HAP-1 (cell line): ENCODE measurements around the gene SFMBT1.
A peak's percentile ranks its signal among the peaks of the same experiment; 100 is the strongest.
"Not testable (repeated sequence)": the region's sequence is repeated elsewhere in the genome, so short reads cannot be mapped to it uniquely, and the experiment has no call there.

Source experiments
- DNase-seq, 2 experiments: peaks; one replicate each; pipeline ENCODE4 v3.0.0-alpha.2; 2016 to 2020; ENCODE audit warnings: low spot score in 2 of 2
- H3K27me3 ChIP-seq: fragments of 250-450 bp; sonication (Bioruptor Pico); 2 replicates; pipeline ENCODE4 v1.5.1; 2020; ENCODE audit warnings: low read depth, mild to moderate bottlenecking, moderate library complexity
- H3K36me3 ChIP-seq: fragments of 250-450 bp; sonication (Bioruptor Pico); replicated peaks from 2 replicates; pipeline ENCODE4 v1.5.1; 2020; ENCODE audit warnings: mild to moderate bottlenecking
- H3K4me1 ChIP-seq: fragments of 250-450 bp; sonication (Bioruptor Pico); 2 replicates; pipeline ENCODE4 v1.5.1; 2020; ENCODE audit warnings: mild to moderate bottlenecking
- H3K4me3 ChIP-seq: fragments of 250-450 bp; sonication (Bioruptor Pico); 2 replicates; pipeline ENCODE4 v1.5.1; 2020; ENCODE audit warnings: mild to moderate bottlenecking, moderate library complexity
- H3K9me3 ChIP-seq: fragments of 250-450 bp; sonication (Bioruptor Pico); 2 replicates; pipeline ENCODE4 v1.5.1; 2020; ENCODE audit warnings: mild to moderate bottlenecking, moderate library complexity
- in situ Hi-C: fragments of 300-500 bp; cut with MboI; formaldehyde crosslinking; loops from 3 replicates; pipeline ENCODE4 v1.14.3; 2020; ENCODE audit warnings: low sequenced_read_pairs, inconsistent platforms, mixed read lengths

Gene SFMBT1

DNA sequence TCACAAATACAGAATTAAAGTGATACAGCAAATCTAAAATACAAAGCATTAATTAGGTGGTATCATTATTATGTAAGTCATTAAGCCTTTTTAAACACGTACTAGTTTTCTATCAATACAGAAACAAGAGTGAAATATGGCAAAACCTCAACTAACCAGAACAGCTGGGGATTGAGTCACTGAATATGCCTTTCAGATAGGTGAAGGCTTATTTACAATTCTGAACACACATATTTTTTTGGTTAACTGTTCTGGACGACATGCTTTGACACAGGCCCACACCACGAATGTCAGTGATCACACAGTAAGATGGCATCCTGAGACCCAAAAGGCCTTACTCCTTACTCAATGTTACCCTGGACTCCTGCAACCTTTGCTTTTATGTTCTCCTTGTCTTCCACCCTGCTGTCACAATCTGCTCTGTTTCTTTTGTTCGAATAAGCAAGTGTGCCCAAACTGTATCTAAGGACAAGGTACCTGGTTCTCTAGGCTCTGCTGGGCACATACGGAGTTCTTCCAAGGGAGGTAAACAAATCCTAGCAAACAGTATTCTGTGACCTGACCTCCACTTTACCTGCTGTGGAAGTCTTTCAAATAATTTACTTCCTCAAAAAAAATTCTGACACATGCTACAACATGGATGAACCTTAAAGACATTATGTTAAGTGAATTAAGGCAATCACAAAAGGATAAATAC is 7.0 kb downstream of the SFMBT1 start:
- Histone ChIP-seq H3K36me3 (no peaks in the 10 kb centered on the region), H3K9me3 (no peaks in the 10 kb centered on the region), H3K4me1 (peaks cover 13% of the 10 kb centered on the region), H3K27me3 (no peaks in the 10 kb centered on the region), H3K4me3 (no peak overlapping the region)
- DNase-seq = no peak
- in situ Hi-C loops = no loop called here

DNA sequence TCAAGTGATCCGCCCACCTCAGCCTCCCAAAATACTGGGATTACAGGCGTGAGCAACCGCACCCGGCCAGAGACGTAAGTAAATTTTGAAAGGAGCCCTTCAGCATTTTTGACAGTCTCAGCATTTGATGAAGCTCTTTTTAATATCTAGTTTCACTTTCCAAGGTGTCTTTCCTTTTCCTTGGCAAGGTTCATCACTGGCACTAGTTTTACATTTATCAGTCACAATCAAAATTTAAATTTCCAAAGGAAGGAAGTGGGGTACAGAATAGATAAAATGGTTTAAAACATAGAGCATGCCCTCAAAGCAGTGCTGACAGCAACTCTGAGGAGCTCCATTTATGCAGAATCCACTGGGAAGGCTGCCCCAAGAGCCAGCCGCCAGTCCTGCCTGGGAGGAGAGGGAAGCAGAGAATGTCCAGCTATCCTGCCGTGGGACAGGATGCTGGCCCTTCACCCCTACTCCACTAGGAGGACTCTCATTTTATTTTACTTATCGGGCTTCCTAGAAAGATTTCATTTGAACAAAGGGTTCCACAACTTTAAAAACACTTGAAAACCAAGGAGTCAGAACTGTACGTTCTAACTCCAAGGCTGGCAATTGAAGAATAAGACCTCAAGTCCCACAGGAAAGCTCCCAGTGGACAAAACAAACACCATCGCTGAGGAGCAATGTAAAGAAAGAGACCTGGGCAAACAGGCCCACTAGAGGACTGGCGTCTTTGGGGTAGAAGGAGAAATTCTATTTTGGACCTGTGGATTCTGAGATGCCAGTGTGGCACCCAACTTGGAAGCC is 9.9 kb downstream of the SFMBT1 start:
- Histone ChIP-seq H3K36me3 (no peaks in the 10 kb centered on the region), H3K27me3 (no peaks in the 10 kb centered on the region), H3K4me1 (no peaks in the 10 kb centered on the region), H3K4me3 (no peak overlapping the region), H3K9me3 (no peaks in the 10 kb centered on the region)
- in situ Hi-C loops = no loop called here
- no peak for DNase-seq

DNA sequence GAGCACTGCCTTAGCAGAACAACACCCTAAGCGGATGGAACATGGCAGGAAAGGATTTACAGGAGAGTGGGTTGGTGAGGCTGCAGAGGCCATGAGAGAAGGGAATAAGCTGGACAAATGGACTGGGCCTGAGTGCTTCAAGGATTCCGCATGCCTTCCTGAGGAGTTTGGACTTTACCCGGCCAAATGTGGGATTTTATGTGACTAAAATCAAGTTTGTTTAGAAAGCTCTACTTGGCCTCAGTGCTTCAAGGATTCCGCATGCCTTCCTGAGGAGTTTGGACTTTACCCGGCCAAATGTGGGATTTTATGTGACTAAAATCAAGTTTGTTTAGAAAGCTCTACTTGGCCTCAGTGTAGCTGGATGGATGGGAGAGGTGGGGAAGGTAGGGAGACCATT is 10.9 kb downstream of the SFMBT1 start:
- H3K4me3 ChIP-seq, H3K9me3 ChIP-seq, in situ Hi-C loops, H3K4me1 ChIP-seq, H3K36me3 ChIP-seq, H3K27me3 ChIP-seq, DNase-seq: not testable (repeated sequence)

DNA sequence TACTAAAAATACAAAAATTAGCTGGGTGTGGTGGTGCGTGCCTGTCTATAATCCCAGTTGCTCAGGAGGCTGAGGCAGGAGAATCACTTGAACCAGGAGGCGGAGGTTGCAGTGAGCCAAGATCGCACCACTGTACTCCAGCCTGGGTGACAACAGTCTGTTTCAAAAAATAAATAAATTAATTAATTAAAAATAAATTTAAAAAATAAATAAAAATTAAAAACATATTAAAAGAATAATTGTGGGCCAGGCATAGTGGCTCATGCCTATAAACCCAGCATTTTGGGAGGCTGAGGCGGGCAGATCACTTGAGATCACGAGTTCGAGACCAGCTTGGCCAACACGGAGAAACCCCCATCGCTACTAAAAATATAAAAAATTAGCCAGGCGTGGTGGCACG is 11.5 kb downstream of the SFMBT1 start:
- DNase-seq, H3K36me3 ChIP-seq, H3K9me3 ChIP-seq, H3K4me3 ChIP-seq, H3K4me1 ChIP-seq, in situ Hi-C loops, H3K27me3 ChIP-seq: not testable (repeated sequence)

DNA sequence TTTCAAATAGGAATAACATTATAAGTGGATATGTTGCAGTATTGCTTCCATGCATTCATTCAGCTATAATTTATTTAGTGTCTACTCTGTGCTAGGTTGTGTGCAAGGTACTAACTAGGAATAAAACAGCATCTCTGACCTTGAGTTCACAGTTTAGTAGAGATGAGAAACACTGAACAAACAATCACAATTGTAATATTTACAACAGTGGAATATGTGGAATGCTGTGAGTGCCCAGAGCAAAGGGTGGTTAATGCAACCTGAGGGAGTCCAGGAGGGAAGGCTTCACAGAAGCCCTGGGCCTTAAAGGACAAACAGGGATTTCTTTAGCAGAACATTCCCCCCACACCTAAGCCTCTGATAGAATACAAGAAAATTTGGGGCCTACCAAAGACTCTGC is 13.3 kb downstream of the SFMBT1 start:
- Histone ChIP-seq H3K27me3 (no peaks in the 10 kb centered on the region), H3K9me3 (no peaks in the 10 kb centered on the region), H3K36me3 (no peaks in the 10 kb centered on the region), H3K4me3 (no peak overlapping the region), H3K4me1 (peaks cover 10% of the 10 kb centered on the region)
- in situ Hi-C loops = no loop called here
- DNase-seq = no peak

DNA sequence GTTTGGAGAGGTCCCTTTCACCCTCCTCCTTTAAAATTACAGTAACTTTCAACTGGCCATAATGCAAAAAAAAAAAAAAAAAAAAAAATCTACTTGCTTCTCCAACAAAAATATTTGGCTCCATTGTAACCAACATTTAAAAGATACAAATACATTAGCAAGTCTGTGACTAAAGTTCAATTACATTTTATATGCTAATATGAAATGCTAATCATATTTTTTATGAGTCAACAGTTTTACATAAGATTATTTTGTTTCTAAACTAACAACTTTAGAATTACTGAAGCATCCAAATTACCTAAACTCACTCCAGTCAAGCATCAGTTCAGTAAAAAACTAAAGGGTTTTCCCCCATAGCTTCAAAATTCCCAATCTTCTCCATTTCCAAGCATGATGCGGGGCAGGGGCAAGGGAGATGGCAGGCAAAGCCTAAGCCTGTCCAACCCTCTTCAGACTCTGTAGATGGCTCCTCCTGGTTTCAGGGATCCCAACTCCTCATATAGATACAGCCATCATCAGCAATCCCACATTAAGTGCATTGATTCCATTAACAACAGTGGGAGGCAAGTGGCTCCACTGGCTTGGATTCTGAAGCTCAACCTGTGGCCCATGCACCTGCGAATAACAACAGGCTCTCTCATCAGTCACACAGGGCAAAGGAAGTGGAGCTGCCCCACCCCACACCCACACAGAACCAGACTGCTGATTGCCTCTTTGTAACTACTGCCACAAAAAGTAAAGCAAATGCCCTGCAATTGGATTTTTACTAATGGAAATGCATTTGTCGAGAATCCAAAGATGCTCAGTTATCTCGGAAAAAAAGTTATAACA is 15.0 kb downstream of the SFMBT1 start:
- H3K36me3 ChIP-seq = no peaks in the 10 kb centered on the region
- H3K27me3 ChIP-seq = no peaks in the 10 kb centered on the region
- no peaks in the 10 kb centered on the region for H3K9me3 ChIP-seq
- in situ Hi-C loops = no loop called here
- H3K4me3 ChIP-seq = no peak overlapping the region
- peaks cover 10% of the 10 kb centered on the region for H3K4me1 ChIP-seq
- DNase-seq = peak in 1 of 2 experiments; percentile 30

DNA sequence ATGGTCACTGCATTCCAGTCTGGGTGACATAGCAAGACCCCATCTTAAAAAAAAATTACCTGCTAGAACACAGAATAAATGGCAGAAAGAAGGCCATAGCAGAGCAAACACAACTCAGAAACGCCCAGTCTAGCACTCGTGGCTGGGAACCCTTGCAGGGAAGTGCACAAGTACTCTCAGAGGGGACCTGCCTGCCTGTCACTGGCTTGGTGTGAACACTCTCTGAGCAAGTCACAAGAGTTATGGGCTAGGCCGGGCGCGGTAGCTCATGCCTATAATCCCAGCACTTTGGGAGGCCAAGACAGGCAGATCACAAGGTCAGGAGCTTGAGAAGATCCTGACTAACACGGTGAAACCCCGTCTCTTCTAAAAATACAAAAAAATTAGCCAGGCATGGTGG is 17.2 kb downstream of the SFMBT1 start:
- Histone ChIP-seq H3K9me3 (no peaks in the 10 kb centered on the region), H3K27me3 (no peaks in the 10 kb centered on the region), H3K4me3 (no peak overlapping the region), H3K36me3 (no peaks in the 10 kb centered on the region), H3K4me1 (peaks cover 10% of the 10 kb centered on the region)
- in situ Hi-C loops = no loop called here
- DNase-seq = no peak

DNA sequence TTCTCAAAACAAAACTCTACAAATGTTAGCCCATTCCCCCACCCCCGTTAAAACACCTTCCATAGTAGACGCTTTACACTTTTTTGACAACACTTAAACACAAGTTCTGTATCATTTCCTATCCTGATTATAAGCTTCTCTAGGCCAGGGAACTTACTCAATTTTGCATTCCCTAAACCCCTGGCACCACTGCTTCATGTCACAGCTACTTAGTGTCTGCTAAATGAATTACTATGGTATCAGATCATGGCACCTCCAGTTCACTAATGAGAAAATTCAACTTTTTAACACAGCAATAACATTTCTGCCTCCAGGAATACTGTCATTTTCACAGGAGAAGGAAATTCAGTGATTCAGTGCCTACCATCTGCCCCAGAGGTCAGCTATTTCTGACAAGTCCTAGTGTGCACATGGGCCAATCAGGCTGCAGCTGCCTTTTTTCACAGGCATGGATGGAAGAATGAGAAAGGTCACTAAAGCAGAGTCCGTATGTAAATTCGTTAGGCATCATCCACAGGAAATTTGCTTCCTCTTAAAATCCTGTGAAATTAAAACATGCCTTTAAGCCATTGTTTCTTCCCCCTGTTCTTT is 18.5 kb downstream of the SFMBT1 start:
- Histone ChIP-seq H3K36me3 (no peaks in the 10 kb centered on the region), H3K4me1 (peaks cover 10% of the 10 kb centered on the region), H3K9me3 (no peaks in the 10 kb centered on the region), H3K27me3 (no peaks in the 10 kb centered on the region), H3K4me3 (no peak overlapping the region)
- in situ Hi-C loops = no loop called here
- no peak for DNase-seq

DNA sequence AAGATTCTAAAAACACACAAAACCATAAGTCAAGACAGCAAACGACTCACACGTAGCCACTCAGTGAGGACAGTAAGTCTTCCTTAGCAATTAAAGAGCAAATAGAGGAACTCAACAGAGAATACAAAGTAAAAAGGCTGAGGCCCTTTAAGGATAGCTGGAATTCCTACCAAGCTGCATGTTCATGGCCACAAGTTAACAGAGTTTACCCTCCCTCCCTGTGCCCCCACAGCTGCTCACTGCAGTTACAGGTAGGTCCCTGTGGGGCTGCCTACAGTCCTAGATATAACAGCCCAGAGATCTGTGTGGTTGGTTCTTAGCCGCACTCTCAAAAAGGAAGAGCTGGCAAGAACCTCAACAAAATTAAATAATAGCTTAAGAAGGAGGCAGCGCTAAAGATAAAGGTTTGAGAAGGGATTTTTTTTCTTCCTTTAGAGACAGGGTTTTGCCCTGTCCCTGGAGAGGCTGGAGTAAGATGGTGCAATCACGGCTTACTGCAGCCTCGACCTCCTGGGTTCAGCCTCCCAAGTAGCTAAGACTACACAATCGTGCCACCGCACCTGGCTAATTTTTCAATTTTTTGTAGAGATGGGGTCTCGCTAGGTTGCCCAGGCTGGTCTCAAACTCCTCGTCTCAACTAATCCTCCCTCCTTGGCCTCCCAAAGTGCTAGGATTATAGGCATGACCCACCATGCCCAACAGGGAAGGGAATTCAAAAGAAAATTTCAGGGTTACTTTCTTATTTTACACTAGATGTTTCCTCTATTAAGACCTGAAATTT is 19.3 kb downstream of the SFMBT1 start:
- in situ Hi-C loops = no loop called here
- peaks cover 10% of the 10 kb centered on the region for H3K4me1 ChIP-seq
- DNase-seq = no peak

DNA sequence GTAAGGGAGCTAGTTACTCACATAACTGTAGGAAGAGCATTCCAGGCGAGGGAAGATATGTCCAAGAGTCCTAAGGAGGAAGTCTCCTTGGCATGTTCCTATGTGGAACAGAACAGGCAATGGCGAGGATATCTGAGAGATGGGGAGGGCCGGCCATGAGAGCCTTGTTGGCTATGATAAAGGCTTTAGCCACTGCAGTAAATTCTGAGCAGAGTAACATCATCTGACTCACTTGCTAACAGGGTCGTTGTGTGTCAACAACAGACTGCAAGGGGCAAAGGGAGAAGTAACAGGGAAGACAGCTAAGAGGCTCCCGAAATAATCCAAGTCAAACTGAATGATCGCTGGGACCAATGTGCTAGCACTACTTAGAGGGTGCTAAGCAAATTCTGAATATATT is 21.6 kb downstream of the SFMBT1 start:
- no peak for DNase-seq
- Histone ChIP-seq H3K27me3 (no peaks in the 10 kb centered on the region), H3K4me1 (no peaks in the 10 kb centered on the region), H3K4me3 (no peak overlapping the region), H3K9me3 (no peaks in the 10 kb centered on the region), H3K36me3 (no peaks in the 10 kb centered on the region)
- in situ Hi-C loops = no loop called here

More for the DNA sequence above, 19.3 kb downstream of the SFMBT1 start:
- Histone ChIP-seq H3K27me3 (no peaks in the 10 kb centered on the region), H3K36me3 (no peaks in the 10 kb centered on the region), H3K9me3 (no peaks in the 10 kb centered on the region), H3K4me3 (no peak overlapping the region)

DNA sequence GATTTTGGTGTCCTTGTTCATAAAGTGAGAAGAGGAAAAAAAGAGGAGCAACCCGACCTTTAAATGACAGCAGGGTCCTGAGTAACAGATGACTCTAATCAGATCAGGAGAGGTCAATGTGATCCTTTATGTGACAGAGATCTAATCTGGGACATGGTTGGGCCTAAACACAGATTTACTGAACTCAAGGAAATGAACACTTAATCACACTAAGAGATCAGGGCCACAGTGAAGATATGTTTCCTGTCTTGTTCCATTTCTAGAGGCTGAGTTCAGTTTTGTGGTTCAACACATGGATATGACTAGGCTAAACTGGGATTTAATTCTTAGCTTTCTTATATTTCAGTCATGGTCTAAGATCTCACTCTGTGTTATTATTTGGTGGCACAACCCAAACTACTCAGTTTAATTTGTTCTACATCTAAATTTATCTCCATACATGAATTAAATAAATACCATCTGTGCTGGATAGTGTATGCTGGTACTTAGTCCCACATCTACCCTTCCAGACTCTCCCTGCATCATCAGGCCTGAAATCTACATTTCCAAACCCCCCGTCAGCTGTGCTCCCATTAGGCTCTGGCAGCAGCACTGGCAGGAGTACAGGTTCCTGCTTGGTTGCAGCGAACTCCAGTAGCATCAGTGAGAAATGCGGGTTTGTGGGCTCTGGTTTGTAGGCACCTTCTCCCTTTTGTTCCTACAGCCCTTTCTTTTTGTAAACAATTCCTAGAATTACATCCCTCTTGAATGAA is 22.6 kb downstream of the SFMBT1 start:
- Histone ChIP-seq H3K4me3 (no peak overlapping the region), H3K36me3 (no peaks in the 10 kb centered on the region), H3K27me3 (no peaks in the 10 kb centered on the region), H3K4me1 (no peaks in the 10 kb centered on the region), H3K9me3 (no peaks in the 10 kb centered on the region)
- in situ Hi-C loops = no loop called here
- DNase-seq = no peak

DNA sequence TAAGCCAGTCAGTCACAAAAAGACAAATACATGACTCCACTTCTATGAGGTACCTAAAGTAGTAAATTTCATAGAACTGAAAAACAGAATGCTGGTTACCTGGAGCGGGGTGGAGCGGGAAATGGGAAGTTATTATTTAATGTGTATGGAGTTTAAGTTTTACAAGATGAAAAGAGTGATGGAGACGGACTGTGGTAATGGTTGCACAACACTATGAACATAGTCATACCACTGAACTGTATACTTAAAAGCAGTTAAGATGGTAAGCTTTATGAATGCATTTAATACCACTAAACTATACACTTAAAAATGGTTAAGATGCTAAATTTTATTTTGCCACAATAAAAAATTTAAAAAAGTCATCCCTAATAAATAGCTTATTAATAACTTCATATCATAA is 23.2 kb downstream of the SFMBT1 start:
- DNase-seq = no peak
- no peaks in the 10 kb centered on the region for H3K4me1 ChIP-seq
- H3K27me3 ChIP-seq = no peaks in the 10 kb centered on the region
- in situ Hi-C loops = no loop called here
- no peak overlapping the region for H3K4me3 ChIP-seq
- H3K36me3 ChIP-seq = no peaks in the 10 kb centered on the region
- no peaks in the 10 kb centered on the region for H3K9me3 ChIP-seq
